Upper lobe of left lung (tissue), 6 donors: ENCODE data around the gene OR2AK2. TPM values are rescaled to one million over a fixed set of nuclear protein-coding genes. Genes with fewer than 3 reads are reported as not detected.

Experiments
- ATAC-seq, 2 donors: fragments of 200-7000 bp; cut with Tn5 transposase; one replicate each; pipeline ENCODE4 v1.9.1; 2022; ENCODE audit warnings: mild to moderate bottlenecking in 2 of 2, moderate library complexity in 2 of 2; ENCODE audit not compliant: low FRiP score in 2 of 2
- DNase-seq, 2 donors: peaks; one replicate each; pipeline ENCODE4 v3.0.0-alpha.2; 2019 to 2020
- H3K27ac ChIP-seq, 4 donors: fragments of 200-600 bp; sonication (generic); one replicate each; pipeline ENCODE4 v1.5.1; 2016 to 2019
- H3K27me3 ChIP-seq, 4 donors: fragments of 200-600 bp; sonication (generic); one replicate each; pipeline ENCODE4 v1.5.1; 2017 to 2019
- H3K36me3 ChIP-seq, 4 donors: fragments of 200-600 bp; sonication (generic); one replicate each; pipeline ENCODE4 v1.5.1; 2016 to 2019
- H3K4me1 ChIP-seq, 4 donors: fragments of 200-600 bp; sonication (generic); one replicate each; pipeline ENCODE4 v1.5.1; 2018 to 2019
- H3K4me3 ChIP-seq, 4 donors: fragments of 200-600 bp; sonication (generic); one replicate each; pipeline ENCODE4 v1.5.1; 2017 to 2019; ENCODE audit warnings: mild to moderate bottlenecking in 2 of 4, moderate library complexity in 1 of 4
- H3K9me3 ChIP-seq, 4 donors: fragments of 200-600 bp; sonication (generic); one replicate each; pipeline ENCODE4 v1.5.1; 2018 to 2019
- EP300 ChIP-seq, 4 donors: sonication (generic); formaldehyde crosslinking; IDR thresholded peaks; one replicate each; pipeline ENCODE4 v1.5.1; 2017; ENCODE audit warnings: antibody characterized with exemption in 4 of 4, control low read depth in 2 of 4
- POLR2A ChIP-seq, 4 donors: fragments of 450-650 bp; IDR thresholded peaks; one replicate each; pipeline ENCODE4 v1.5.1; 2016 to 2017; ENCODE audit warnings: antibody characterized with exemption in 4 of 4, mild to moderate bottlenecking in 2 of 4
- POLR2AphosphoS5 ChIP-seq, 2 donors: sonication (generic); formaldehyde crosslinking; IDR thresholded peaks; one replicate each; pipeline ENCODE4 v1.5.1; 2017; ENCODE audit warnings: antibody characterized with exemption in 2 of 2
- WGBS, 2 donors: methylation state at CpG; one replicate each; pipeline ENCODE4 v1.1.5; 2017 to 2018; 5-methylcytosine and 5-hydroxymethylcytosine counted together
- small RNA-seq, 4 donors: library from RNA; depleted of rRNA; stranded (forward); fragments of <200 nt; gene quantifications; one replicate each; pipeline ENCODE3, GENCODE V24; 2016
- total RNA-seq, 6 donors: library from RNA; depleted of rRNA in 4 of 6; stranded (reverse); fragments of >200 nt in 4 of 6; gene quantifications; one replicate each; pipeline versions ENCODE4 v1.1.0 to v1.2.1, GENCODE V29; 2016 to 2021
- TF ChIP-seq, protein P1 (sequence below), 6 experiments: fragments of 450-650 bp in 4 of 6; fragments of 200-600 bp in 2 of 6; sonication (generic) in 2 of 6; IDR thresholded peaks; one replicate each; pipeline ENCODE4 v1.5.1; 2016 to 2019; ENCODE audit warnings: antibody characterized with exemption in 6 of 6
- donor health status: DM: no; HTN: no; CAD: no; lungs with moderate emphysema.
- donor health status: DM: no; HTN: yes; CAD: no; lungs with severe emphysema.

The OR2AK2 gene
- total RNA-seq, 6 donors from 2014 or later, result not detected

DNA sequence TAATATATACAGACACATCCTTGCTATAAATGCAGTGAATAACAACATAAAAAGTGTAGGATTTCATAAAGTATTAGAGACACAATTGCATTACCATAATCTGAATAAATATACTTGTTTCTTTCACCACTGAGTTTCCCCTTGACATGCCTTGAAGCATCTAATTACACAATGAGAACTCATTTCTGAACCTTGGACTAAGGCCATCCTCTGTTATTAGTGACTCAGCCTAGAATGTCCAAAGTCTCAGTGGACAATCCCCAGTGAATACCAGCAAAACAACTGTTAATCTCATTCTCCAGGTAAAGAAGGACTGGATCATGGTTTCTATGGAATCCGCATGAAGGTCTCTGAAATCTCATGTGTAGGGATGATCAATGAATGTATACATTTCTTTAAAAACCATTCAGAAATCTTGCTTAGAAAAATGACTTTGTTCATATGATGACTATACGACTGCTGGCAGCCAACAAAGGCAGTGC lies 48.2 kb downstream of the OR2AK2 start, which contains the start of gene OR2L5:
Gene OR2L5 (plus strand): TSS at position 432 of the 482 bp plus-strand sequence. CDS start 8,288 bp downstream, outside the sequence.
- DNase-seq, result no peak
- Histone ChIP-seq H3K4me1 (no peaks in the 10 kb centered on the region), H3K27me3 (no peaks in the 10 kb centered on the region), H3K36me3 (no peaks in the 10 kb centered on the region), H3K4me3 (no peak within 1 kb of the TSS), H3K9me3 (peaks cover 3 to 19% (median 6%) of the 10 kb centered on the region in 4 donors), H3K27ac (no peak within 1 kb of the TSS)
- no peak for ATAC-seq
- 88 to 98% methylated on average over 2 of the region's 2 CpGs for whole genome bisulfite sequencing, 2 donors
- no peak for TF ChIP-seq POLR2A (IDR thresholded peaks at IDR 0.05)
- TF ChIP-seq, protein P1, sequence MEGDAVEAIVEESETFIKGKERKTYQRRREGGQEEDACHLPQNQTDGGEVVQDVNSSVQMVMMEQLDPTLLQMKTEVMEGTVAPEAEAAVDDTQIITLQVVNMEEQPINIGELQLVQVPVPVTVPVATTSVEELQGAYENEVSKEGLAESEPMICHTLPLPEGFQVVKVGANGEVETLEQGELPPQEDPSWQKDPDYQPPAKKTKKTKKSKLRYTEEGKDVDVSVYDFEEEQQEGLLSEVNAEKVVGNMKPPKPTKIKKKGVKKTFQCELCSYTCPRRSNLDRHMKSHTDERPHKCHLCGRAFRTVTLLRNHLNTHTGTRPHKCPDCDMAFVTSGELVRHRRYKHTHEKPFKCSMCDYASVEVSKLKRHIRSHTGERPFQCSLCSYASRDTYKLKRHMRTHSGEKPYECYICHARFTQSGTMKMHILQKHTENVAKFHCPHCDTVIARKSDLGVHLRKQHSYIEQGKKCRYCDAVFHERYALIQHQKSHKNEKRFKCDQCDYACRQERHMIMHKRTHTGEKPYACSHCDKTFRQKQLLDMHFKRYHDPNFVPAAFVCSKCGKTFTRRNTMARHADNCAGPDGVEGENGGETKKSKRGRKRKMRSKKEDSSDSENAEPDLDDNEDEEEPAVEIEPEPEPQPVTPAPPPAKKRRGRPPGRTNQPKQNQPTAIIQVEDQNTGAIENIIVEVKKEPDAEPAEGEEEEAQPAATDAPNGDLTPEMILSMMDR (IDR thresholded peaks at IDR 0.05), result no peak
- no peak for TF ChIP-seq EP300 (IDR thresholded peaks at IDR 0.05)
- no peak for TF ChIP-seq POLR2AphosphoS5 (IDR thresholded peaks at IDR 0.05)

DNA sequence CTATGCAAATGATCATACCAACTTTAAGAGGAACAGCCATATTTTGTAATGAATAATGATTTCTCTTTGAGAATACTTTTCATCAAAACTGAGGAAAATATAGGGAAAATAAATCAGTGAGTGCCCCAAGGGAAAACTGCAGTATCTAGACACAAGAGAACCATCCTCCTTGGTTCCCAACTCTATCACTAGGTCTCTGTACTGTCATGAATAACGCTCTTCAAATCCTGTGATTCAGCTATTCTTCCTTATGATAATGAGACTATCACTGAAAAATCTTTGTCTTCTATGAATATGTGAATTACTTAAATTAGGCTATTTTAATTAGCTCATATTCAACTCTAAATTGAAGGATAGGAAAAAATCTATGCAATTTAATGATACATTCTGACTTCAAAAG lies 50.8 kb downstream of the OR2AK2 start:
- ATAC-seq (no peak), DNase-seq (no peak)
- TF ChIP-seq POLR2AphosphoS5 (IDR thresholded peaks at IDR 0.05), result no peak
- TF ChIP-seq POLR2A (IDR thresholded peaks at IDR 0.05), result no peak
- TF ChIP-seq, protein P1 (IDR thresholded peaks at IDR 0.05), result no peak
- no peak for TF ChIP-seq EP300 (IDR thresholded peaks at IDR 0.05)
- no peaks in the 10 kb centered on the region for H3K36me3 ChIP-seq
- no peak overlapping the region for H3K4me3 ChIP-seq
- H3K27me3 ChIP-seq, result no peaks in the 10 kb centered on the region
- H3K9me3 ChIP-seq, result peaks cover 0 to 10% (median 3%) of the 10 kb centered on the region in 4 donors
- no peak overlapping the region for H3K27ac ChIP-seq
- WGBS, 2 donors, result 81 to 82% methylated on average over 1 of the region's 1 CpG
- no peaks in the 10 kb centered on the region for H3K4me1 ChIP-seq

Small RNA genes within 50 kb of the gene (small RNA-seq; reads per million reads assigned to genes)
- 0 reads per million in 4 donors for gene RF00019

Other genes with a start within 250 kb of the OR2AK2 start
- not detected for gene OR6F1, start 248.6 kb upstream of the OR2AK2 start, total RNA-seq
- gene OR14K1, start 226.6 kb upstream of the OR2AK2 start, total RNA-seq, result not detected
- not detected for gene OR14A2, start 217.1 kb upstream of the OR2AK2 start, total RNA-seq
- gene OR1C1, start 204.7 kb upstream of the OR2AK2 start, total RNA-seq, result not detected
- not detected for gene OR14A16, start 141.1 kb upstream of the OR2AK2 start, total RNA-seq
- gene OR11L1, start 123.3 kb upstream of the OR2AK2 start, total RNA-seq, result not detected
- gene TRIM58, start 108.0 kb upstream of the OR2AK2 start, total RNA-seq, result 10 to 100 TPM in 1 of 6 donors, 1 to 10 TPM in 5; 1.0 to 15.1 (median 4.6) TPM
- gene OR2W3, start 69.6 kb upstream of the OR2AK2 start, total RNA-seq, result 1 to 10 TPM in 1 of 6 donors, under 1 TPM in 2, not detected in 3; 0.27 to 5.3 (median 0.31) TPM
- gene OR2T8, start 45.0 kb upstream of the OR2AK2 start, total RNA-seq, result not detected
- gene OR2AJ1, start 40.3 kb upstream of the OR2AK2 start, total RNA-seq, result under 1 TPM in 1 of 6 donors, not detected in 5; 0.49 TPM
- gene OR2L8, start 16.4 kb upstream of the OR2AK2 start, total RNA-seq, result not detected
- gene OR2L5, start 48.4 kb downstream of the OR2AK2 start, total RNA-seq, result not detected
- gene OR2L2, start 64.8 kb downstream of the OR2AK2 start, total RNA-seq, result under 1 TPM in 3 of 6 donors, not detected in 3; under 0.01 to 0.20 (median 0.13) TPM
- gene OR2L3, start 81.6 kb downstream of the OR2AK2 start, total RNA-seq, result not detected
- not detected for gene OR2L13, start 130.0 kb downstream of the OR2AK2 start, total RNA-seq
- not detected for gene OR2M5, start 179.9 kb downstream of the OR2AK2 start, total RNA-seq
- not detected for gene OR2M2, start 209.6 kb downstream of the OR2AK2 start, total RNA-seq
- gene OR2M3, start 232.0 kb downstream of the OR2AK2 start, total RNA-seq, result not detected